GM12878 (cell line): ENCODE data around the gene CAMK2D. TPM values are rescaled to one million over a fixed set of nuclear protein-coding genes. Genes with fewer than 3 reads are reported as not detected.

Experiments used
- ATF7 ChIP-seq: fragments of 450-650 bp; IDR thresholded peaks from 2 replicates; pipeline ENCODE4 v1.6.1; 2016; ENCODE audit warnings: low read depth, mild to moderate bottlenecking
- CHD1 ChIP-seq: IDR thresholded peaks from 2 replicates; pipeline ENCODE4 v1.6.1; 2012; ENCODE audit warnings: low read depth, low read length, improper control_type of control experiment
- MTA3 ChIP-seq: IDR thresholded peaks from 2 replicates; pipeline ENCODE4 v1.6.1; 2012; ENCODE audit warnings: low read length, inconsistent platforms, borderline replicate concordance
- NFYB ChIP-seq: IDR thresholded peaks from 2 replicates; pipeline ENCODE4 v1.6.1; 2011; ENCODE audit warnings: low read depth, mild to moderate bottlenecking, low read length, improper control_type of control experiment, moderate library complexity; ENCODE audit not compliant: insufficient read depth
- RFX5 ChIP-seq: IDR thresholded peaks from 2 replicates; pipeline ENCODE4 v1.6.1; 2011; ENCODE audit warnings: low read depth, low read length, improper control_type of control experiment
- SIX5 ChIP-seq: IDR thresholded peaks from 2 replicates; pipeline ENCODE4 v1.6.1; 2011; ENCODE audit warnings: mild to moderate bottlenecking, low read depth, low read length, moderate library complexity; ENCODE audit not compliant: severe bottlenecking
- SREBF2 ChIP-seq: IDR thresholded peaks from 2 replicates; pipeline ENCODE4 v1.6.1; 2012; ENCODE audit warnings: mild to moderate bottlenecking, low read length
- STAT3 ChIP-seq: IDR thresholded peaks from 2 replicates; pipeline ENCODE4 v1.6.1; 2011; ENCODE audit warnings: low read depth, low read length, improper control_type of control experiment
- YY1 ChIP-seq: IDR thresholded peaks from 2 replicates; pipeline ENCODE4 v1.6.1; 2011; ENCODE audit warnings: low read depth, mild to moderate bottlenecking, low read length
- polyA plus RNA-seq, 11 experiments: library from polyadenylated mRNA; depleted of rRNA in 4 of 11; unstranded in 6 of 11; stranded (reverse) in 5 of 11; fragments of >200 nt; fragmentation: Nextera tagmentation in 4 of 11; fragmentation: Illumina TruSeq in 1 of 11; extraction: Ambion mirVana in 4 of 11; extraction: Trizol in 1 of 11; gene quantifications; 1 replicate in 1 of 11; 2 replicates in 10 of 11; pipeline versions ENCODE4 v1.2.1 to v1.2.3, GENCODE V29; 2011 to 2016; ENCODE audit warnings: inconsistent platforms in 2 of 11, missing spikeins in 2 of 11, low read depth in 1 of 11
- total RNA-seq, 4 experiments: library from RNA; depleted of rRNA in 3 of 4; stranded (reverse); fragments of >200 nt in 3 of 4; fragmentation: Illumina TruSeq in 1 of 4; extraction: Trizol in 1 of 4; gene quantifications; 2 replicates each; pipeline versions ENCODE4 v1.2.1 to v1.2.3, GENCODE V29; 2013 to 2021
- TF ChIP-seq, protein P1 (sequence below): fragments of 450-650 bp; formaldehyde crosslinking; IDR thresholded peaks from 2 replicates; pipeline ENCODE4 v1.5.0; 2022; ENCODE audit warnings: mild to moderate bottlenecking, missing genetic modification characterization
- TF ChIP-seq, protein P2 (sequence below): fragments of 450-650 bp; IDR thresholded peaks from 2 replicates; pipeline ENCODE4 v1.6.1; 2017; ENCODE audit warnings: antibody characterized with exemption, mild to moderate bottlenecking, moderate library complexity

The CAMK2D gene
- total and polyA plus RNA-seq, 10 of the 15 experiments (the other 5 are each of a cell fraction or from before 2014, with no cell fraction given) = 6.9 to 88.5 (median 12.9) TPM

- TF ChIP-seq, protein P1, sequence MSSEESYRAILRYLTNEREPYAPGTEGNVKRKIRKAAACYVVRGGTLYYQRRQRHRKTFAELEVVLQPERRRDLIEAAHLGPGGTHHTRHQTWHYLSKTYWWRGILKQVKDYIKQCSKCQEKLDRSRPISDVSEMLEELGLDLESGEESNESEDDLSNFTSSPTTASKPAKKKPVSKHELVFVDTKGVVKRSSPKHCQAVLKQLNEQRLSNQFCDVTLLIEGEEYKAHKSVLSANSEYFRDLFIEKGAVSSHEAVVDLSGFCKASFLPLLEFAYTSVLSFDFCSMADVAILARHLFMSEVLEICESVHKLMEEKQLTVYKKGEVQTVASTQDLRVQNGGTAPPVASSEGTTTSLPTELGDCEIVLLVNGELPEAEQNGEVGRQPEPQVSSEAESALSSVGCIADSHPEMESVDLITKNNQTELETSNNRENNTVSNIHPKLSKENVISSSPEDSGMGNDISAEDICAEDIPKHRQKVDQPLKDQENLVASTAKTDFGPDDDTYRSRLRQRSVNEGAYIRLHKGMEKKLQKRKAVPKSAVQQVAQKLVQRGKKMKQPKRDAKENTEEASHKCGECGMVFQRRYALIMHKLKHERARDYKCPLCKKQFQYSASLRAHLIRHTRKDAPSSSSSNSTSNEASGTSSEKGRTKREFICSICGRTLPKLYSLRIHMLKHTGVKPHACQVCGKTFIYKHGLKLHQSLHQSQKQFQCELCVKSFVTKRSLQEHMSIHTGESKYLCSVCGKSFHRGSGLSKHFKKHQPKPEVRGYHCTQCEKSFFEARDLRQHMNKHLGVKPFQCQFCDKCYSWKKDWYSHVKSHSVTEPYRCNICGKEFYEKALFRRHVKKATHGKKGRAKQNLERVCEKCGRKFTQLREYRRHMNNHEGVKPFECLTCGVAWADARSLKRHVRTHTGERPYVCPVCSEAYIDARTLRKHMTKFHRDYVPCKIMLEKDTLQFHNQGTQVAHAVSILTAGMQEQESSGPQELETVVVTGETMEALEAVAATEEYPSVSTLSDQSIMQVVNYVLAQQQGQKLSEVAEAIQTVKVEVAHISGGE (CRISPR knock-in tag) = no peak
- TF ChIP-seq SIX5 = no peak
- no peak for TF ChIP-seq ATF7
- TF ChIP-seq NFYB = no peak
- TF ChIP-seq, protein P2, sequence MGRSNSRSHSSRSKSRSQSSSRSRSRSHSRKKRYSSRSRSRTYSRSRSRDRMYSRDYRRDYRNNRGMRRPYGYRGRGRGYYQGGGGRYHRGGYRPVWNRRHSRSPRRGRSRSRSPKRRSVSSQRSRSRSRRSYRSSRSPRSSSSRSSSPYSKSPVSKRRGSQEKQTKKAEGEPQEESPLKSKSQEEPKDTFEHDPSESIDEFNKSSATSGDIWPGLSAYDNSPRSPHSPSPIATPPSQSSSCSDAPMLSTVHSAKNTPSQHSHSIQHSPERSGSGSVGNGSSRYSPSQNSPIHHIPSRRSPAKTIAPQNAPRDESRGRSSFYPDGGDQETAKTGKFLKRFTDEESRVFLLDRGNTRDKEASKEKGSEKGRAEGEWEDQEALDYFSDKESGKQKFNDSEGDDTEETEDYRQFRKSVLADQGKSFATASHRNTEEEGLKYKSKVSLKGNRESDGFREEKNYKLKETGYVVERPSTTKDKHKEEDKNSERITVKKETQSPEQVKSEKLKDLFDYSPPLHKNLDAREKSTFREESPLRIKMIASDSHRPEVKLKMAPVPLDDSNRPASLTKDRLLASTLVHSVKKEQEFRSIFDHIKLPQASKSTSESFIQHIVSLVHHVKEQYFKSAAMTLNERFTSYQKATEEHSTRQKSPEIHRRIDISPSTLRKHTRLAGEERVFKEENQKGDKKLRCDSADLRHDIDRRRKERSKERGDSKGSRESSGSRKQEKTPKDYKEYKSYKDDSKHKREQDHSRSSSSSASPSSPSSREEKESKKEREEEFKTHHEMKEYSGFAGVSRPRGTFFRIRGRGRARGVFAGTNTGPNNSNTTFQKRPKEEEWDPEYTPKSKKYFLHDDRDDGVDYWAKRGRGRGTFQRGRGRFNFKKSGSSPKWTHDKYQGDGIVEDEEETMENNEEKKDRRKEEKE = no peak
- TF ChIP-seq CHD1 = no peak
- no peak for TF ChIP-seq STAT3
- TF ChIP-seq RFX5 = no peak
- TF ChIP-seq SREBF2 = no peak
- no peak for TF ChIP-seq MTA3
- TF ChIP-seq YY1 = no peak
Measured at GRCh38 chr4:113499166-113499565, 262.4 kb downstream of the CAMK2D start (continued).
